DMS114 treated with DMSO at 0.1 percent for 48 hours (cell line): ENCODE measurements around the gene CPN1.
"Not testable (repeated sequence)": the region's sequence is repeated elsewhere in the genome, so short reads cannot be mapped to it uniquely, and the experiment has no call there.

ENCODE experiments used
- DNase-seq: peaks from one replicate; lab custom pipeline; 2025; ENCODE audit not compliant: unreplicated experiment; lab: John Stamatoyannopoulos, UW

CPN1 gene

DNA sequence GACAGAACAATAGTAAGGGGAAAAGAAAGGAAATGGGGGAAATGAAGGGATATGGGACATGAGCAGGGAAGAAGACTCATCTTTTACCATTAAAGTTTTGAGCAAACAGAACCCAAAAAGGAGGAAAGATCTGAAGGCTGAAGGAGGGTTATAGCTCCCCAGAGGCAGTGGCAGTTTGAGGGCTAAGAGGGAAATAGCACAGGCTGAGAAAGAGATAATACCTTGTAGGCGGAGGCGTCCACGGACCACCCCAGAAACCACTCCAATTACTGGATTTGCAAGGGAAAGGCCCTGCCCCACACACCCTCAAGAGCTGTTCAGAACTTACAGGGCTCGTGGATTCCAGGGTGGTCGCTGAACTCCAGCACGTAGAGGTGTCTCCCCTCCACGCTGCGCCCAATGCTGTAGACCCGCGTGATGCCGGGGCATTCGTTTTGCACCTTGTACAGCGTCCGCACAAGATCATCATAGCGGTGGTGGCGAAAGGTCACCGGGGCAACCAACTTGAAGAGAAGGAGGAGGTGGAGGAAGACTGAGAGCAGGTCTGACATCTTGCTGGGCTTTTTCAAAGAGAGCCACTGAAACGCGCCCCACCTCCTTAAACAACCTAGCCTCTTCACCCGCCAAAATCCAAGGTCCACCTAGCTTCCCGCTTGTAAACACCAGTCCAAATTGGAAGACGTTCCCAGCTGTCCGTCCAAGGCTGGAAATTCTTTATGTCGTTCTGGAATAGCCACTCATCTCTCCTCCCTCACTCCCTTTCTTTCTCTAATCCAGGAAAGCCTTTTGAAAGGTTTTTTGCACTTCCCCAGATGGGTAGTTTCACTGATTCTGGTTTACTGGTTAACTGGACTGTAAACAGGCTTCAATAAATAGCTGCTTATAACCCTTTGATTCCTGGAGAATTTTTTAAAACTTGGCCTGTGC, at the start of gene CPN1:
Gene CPN1 (minus strand): TSS at position 795 of the 927 bp plus-strand sequence. CDS start 244 bp downstream, at position 551.
- DNase-seq: no peak

DNA sequence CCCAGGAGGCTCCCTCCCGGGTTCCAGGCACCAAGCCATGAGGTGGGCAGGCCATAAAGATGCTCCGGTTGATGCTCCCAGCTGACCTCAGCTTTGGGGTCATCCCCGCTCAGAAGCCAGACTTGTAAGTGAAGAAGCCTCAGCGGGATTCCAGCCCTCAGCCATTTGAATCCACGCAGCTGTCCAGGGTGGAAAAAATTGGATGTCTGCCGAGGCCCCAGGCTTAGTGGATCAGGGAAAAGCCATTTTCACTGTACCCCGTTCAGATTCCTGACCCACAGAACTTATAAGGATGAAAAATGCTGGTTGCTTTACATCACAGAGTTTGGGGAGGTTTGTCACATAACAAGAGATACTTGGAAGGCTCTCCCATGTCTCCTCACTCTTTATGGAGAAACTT, 49.2 kb upstream of the CPN1 start:
- no peak for DNase-seq

DNA sequence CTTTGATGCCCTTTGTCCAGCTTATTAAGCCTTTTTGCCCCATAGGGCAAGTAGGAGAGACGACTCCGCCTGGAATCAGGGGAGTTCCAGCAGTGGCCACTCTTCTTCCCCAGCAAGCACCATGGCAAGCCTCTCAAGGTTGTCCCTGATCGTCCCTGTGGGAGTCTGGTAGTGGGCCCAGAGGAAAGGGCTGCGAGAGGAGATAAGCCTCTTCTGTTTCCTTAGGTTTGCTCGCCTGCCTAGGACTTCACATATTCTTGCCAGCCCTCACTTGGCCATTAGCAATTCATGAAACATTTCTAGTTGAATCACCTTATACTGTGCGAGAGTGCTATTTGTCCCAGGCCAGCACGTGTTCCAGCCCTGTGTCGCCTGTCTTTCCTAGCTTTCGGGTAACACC, 47.8 kb upstream of the CPN1 start:
- DNase-seq: no peak

DNA sequence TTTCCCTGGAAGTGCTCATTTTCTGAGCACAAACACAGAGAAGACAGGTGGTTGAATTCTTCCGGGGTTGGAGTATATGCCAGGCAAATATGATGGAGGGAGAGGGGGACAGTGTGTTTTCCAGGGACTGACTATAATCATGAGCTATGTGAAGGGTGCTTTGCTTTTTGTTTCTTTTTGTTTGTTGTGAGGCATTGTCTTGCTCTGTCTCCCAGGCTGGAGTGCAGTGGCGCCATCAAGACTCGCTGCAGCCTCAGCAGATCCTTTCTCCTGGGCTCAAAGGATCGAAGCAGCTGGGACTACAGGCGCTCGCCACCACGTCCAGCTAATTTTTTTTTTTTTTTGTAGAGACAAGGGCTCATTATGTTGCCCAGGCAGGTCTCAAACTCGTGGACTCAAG, 47.3 kb upstream of the CPN1 start:
- DNase-seq: no peak

DNA sequence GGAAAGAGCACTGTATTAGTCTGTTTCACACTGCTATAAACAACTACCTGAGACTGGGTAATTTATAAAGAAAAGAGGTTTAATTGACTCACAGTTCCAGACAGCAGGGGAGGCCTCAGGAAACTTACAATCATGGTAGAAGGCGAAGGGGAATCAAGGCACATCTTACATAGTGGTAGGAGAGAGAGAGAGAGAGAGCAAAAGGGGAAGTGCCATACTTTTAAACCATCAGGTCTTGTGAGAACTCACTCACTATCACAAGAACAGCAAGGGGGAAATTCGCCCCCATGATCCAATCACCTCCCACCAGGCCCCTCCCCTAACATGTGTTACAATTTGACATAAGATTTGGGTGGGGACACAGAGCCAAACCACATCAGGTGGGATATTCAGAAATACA, 43.7 kb upstream of the CPN1 start:
- not testable (repeated sequence) for DNase-seq

DNA sequence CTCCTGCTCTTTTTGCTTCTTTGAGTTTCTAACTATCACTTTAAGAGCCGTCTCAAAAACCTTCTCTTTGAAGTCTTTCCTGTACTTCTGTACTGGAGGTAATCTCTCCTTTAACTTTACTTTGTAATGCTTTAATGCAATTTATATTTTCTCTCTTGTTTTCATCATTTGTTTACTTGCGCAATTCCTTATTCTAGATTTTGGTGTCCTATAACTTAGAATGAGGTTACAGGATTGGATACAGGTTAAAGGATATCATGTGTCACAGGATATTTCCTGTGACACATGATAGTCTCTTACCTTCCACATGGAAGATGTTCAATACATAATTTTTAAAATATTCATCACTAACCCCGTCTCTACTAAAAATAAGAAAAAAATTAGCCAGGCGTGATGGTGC, 42.4 kb upstream of the CPN1 start:
- no peak for DNase-seq

DNA sequence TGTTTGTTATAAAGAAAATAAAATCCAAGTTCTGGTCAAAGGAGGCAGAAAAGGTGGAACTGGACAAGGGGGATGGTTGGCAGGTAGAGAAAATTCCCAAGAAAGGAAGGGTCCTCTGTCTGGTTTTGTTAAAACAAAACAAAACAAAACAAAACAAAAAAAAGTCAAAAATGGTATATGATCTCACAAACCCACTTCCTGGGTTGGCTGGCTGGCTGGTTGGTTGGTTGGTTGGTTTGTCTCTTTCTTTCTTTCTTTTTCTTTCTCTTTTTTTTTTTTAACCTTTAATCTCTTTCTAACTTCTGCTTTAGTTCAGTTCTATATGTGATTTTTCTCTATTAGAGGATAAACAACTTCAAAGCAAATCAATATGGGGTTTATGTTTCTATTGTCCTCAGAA, 41.1 kb upstream of the CPN1 start:
- DNase-seq: no peak

DNA sequence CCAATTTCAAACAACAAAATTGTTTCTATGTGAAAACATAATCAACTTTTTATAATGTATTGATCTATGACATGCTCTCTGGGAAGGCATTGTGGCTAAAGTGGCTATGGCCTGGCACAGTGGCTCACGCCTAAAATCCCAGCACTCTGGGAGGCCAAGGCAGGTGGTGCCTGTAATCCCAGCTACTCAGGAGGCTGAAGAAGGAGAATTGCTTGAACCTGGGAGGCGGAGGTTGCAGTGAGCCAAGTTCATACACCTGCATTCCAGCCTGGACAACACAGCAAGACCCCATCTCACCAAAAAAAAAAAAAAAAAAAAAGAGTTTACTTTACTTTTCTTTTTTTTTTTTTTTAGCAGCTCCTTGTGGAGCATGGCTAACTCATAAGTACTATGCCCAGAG, 38.9 kb upstream of the CPN1 start:
- DNase-seq: no peak

DNA sequence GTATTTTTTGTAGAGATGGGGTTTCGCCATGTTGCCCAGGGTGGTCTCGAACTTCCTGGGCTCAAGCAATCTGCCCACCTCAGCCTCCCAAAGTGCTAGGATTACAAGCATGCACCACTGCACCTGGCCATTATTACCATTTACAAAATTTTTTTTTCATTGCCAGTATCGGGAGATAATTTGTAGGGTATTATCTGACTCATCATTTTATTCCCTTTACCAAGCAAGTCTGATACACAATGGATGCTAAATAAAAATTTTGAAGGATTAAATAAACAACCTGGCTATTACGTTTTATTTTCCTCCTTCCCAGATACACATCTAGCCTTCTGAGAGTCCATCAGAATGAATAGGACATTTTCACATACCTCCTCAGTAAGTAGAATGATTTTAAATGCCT, 38.1 kb upstream of the CPN1 start:
- no peak for DNase-seq

DNA sequence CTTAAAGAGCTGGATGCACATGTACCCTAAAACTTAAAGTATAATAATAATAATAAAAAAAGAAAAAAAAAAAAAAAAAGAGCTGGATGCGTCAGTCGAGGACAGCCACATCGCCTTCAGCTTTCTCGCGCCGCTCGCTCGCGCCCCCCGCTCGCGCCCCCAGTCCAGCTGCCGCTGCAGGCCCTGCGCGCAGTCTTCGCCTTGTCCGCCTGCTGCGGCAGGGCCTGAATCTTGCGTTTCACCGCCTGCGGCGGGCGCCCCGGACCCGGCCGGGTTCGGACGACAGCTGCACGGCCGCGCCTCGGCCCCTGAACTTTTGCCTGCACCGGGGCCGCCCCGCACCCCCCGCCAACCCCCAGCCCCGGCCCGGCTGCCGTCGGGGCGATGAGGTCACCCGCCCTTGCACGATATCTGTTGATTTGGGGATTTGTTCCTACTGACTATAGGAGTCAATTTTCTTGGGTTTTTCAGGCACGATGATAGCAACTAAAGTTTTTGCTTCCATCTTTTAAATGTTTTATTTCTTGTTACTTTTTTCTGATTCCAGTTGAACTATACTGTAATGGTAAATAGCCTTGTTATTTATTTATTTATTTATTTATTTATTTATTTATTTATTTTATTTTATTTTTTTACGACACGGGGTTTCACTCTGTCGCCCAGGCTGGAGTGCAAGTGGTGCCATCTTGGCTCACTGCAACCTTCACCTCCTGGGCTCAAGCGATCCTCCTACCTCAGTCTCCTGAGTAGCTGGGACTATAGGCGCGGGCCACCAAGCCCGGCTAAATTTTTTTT, 33.5 kb upstream of the CPN1 start:
- no peak for DNase-seq

DNA sequence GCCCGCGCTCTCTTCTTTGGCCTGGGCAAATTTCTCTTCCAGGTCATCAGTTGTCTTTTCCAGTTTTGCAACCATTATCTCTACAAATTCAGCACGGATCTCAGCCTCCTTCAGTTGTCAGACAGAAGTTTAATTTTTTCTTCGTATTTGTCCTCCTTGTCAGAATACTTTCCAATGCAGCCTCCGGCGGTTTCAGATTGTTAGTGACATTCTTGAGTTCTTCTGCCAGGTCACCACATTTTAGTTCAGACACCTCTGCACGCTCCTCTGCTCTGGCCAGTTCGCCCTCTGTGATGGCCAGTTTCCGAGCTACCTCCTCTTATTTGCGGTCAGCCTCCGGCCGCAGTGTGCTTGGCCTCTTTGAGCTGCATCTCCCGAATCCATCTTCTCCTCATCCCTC, 32.8 kb upstream of the CPN1 start:
- DNase-seq: no peak

DNA sequence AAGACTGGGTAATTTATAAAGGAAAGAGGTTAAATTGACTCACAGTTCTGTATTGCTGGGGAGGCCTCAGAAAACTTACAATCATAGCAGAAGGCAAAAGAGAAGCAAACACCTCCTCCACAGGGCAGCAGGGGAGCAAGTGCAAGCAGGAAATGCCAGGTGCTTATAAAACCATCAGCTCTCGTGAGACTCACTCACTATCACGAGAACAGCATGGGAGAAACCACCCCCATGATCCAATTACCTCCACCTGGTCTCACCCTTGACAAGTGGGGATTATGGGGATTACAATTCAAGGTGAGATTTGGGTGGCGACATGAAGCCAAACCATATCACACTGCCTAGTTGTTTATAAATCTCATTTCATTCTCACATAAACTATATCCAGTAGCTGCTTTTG, 28.0 kb upstream of the CPN1 start:
- no peak for DNase-seq

DNA sequence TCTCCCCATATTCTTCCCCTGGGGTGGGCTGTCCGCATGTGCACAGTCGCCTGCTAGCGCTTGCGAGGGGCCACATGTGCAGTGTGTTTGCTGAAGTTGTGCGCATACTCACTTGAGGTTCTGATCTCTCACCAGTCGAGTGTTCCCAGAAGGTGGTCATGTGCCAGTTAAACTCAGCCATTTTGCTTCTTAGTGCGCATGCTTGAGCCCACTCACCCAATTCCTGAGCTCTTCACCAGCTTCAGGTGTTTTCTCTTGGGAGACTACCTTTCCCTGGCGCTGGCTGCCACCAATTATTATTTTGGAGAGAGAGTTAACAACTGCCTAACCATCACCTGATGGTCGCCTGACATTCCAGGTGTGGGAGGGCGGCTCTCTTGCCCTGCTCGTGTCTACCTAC, 25.2 kb upstream of the CPN1 start:
- no peak for DNase-seq

DNA sequence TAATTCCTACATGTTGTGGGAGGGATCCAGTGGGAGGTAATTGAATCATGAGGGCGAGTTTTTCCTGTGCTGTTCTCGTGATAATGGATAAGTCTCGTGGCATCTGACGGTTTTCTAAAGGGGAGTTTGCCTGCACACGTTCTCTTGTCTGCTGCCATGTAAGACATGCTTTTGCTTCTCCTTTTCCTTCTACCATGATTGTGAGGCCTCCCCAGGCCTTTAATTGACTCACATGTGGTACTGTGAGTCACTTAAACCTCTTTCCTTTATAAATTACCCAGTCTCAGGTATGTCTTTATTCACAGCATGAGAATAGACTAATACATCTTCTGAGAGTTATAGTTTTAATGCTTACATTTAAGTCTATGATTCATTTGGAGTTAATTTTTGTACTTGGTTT, 22.6 kb upstream of the CPN1 start:
- no peak for DNase-seq

DNA sequence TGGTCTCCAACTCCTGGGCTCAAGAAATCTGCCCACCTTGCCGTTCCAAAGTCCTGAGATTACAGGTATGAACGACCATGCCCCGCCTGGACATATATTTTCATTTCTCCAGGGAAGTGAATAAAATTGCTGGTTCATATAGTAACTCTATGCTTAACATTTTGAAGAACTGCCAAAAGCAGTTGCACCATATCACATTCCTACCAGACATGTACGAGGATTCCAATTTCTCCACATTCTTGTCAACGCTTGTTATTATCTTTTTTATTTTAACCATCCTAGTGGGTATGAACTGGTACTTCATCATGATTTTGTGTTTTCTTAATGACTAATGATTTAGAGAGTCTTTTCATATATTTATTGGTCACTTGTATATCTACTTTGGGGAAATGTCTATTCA, 21.9 kb upstream of the CPN1 start:
- DNase-seq: no peak

DNA sequence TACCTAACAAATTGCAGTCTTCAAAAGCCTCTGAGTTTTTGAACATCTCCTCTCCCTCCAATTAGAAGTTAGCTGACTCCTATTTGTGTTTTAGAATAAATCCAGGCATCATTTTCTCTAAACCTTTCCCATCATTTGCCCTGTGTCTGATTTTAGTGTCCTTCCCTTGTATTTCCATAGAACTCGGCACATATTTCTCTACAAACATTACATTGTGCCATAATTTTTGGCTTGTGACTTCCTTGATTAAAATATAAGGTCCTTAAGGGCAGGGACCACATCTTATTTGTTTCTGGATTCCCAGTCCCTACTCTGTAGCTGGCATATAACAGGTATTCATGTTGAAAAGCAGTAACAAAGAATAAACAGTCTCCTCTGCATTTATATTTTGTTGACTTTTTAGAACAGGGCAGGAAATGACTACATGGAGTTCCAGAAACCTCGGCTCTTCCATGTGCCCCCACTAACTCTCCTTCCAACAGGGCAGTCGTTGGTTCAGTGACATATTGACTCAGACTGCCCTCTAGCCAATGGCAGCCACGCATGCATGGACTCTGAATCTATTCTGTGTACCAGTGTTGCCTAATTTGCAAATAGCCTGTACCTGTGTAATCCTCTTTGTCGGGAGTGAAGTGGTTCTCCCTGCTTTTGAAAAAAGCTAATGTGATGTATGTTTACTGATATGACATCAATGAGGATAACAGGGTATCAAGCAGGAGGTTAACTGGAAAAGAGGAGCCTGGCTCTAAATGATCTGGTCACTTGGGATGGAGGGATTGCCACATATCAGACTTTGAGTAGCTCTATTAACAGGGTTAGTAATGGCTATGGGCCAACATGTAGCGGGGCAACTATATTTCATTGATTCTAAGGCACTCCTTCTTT, 19.8 kb upstream of the CPN1 start:
- DNase-seq: no peak

DNA sequence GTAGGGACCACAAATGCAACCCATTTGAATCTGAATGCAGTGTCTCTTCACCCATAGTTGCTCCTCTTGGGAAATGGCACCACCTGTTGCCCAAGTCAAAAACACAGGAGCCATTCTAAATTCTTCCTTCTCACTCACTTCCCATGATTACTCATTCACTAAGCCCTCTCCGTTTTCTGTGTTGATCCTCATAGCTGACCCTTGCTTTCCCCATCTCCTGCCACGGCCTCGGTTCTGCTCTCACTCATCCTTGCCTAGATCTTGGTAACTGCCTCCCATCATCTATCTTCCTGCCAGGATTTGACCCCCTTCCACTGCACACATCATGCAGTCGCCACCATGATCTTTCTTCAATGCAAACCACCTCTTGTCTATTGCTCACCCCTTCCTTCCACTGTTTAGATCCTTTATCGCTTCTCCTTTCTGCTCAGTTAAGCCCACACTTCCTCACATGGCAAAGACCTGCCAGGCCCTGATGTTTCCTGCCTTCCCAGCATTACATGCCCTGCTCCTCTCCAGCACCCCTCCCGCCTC, 19.0 kb upstream of the CPN1 start:
- no peak for DNase-seq

DNA sequence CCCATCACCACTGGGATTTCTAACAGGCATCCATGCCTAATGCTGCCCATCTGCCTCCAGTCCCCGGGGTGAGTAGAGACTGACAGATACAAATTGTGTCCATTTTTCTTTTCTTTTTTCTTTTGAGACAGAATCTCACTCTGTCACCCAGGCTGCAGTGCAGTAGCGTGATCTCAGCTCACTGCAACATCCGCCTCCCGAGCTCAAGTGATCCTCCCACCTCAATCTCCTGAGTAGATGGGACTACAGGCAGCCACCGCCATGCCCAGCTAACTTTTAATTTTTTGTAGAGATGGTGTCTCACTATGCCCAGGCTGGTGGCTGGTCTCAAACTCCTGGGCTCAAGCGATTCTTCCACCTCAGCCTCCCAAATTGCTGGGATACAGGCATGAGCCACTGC, 7.6 kb upstream of the CPN1 start:
- DNase-seq: no peak

DNA sequence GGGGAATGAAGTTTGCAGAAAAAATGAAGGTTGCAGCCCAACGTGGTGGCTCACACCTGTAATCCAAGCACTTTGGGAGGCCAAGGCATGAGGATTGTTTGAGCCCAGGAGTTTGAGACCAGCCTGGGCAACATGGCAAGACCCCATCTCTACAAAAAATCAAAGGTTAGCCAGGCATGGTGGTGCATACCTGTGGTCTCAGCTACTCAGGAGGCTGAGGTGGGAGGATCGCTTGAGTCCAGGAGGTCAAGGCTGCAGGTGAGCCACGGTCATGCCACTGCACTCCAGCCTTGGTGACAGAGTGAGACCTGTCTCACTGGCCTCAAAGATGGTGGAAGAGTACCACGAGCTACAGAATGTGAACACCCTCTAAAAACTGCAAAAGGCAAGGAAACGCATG, 5.0 kb upstream of the CPN1 start:
- DNase-seq: not testable (repeated sequence)

DNA sequence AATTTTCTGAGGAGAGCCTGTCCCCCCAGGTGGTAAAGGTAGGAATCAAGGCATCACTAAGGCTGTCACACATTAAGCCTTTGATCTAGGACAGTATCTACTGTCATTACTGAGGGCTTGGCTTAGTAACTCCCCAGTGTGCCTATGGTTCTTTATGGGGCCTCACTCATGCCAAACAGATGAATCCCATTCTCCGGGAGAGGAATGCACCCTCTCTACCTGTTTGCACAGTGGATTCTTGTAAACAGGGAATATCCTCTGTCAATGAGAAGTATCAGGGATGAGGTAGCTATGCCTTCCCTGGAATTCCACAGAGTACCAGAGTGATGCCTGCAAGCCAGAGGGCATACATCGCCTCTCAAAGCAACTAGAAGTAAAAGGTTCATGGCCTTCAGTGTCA, 3.9 kb upstream of the CPN1 start:
- no peak for DNase-seq

DNA sequence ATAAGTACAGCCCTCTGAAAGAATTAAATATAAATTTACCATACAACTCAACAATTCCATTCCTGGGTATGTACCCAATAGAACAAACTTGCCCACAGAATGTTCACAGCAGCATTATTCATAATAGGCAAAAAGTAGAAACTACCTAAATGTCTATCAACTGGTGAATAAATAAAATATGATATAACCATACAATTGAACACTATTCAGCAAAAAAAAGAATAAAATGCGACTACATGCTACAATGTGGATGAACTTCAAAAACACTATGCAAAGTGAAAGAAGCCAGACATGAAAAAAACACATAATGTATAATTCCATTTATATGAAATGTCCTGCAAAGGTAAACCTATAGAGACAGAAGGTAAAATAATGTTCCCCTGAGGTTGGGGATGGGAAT, 2.0 kb upstream of the CPN1 start:
- DNase-seq: no peak
